ENCODE measurements around the gene FMN1.

Gene FMN1

GRCh38 chr15:33048255-33048654 is 146.3 kb downstream of the FMN1 start:
- DNase-seq (ENCODE audit: low spot score): no peak

- DNase-seq (ENCODE audit: low spot score): no peak
These were observed 147.4 kb downstream of the FMN1 start for GRCh38 chr15:33047077-33047476.

- no peak for DNase-seq (ENCODE audit: low spot score)
These were observed 148.2 kb downstream of the FMN1 start for GRCh38 chr15:33046329-33046728.

GRCh38 chr15:33045066-33045810 is 149.3 kb downstream of the FMN1 start:
- DNase-seq (ENCODE audit: low spot score): no peak

- no peak for DNase-seq (ENCODE audit: low spot score)
These were observed 149.9 kb downstream of the FMN1 start for GRCh38 chr15:33044598-33044997.

- no peak for DNase-seq (ENCODE audit: low spot score)
These were observed 150.9 kb downstream of the FMN1 start for GRCh38 chr15:33043636-33044035.

- DNase-seq (ENCODE audit: low spot score): no peak
These were observed 154.0 kb downstream of the FMN1 start for GRCh38 chr15:33040496-33040895.

GRCh38 chr15:33034588-33034987 is 159.9 kb downstream of the FMN1 start:
- no peak for DNase-seq (ENCODE audit: low spot score)

GRCh38 chr15:33032053-33032452 is 162.5 kb downstream of the FMN1 start:
- DNase-seq (ENCODE audit: low spot score): no peak

GRCh38 chr15:33031324-33031821 is 163.1 kb downstream of the FMN1 start:
- peak; percentile 33 for DNase-seq (ENCODE audit: low spot score)

- DNase-seq (ENCODE audit: low spot score): no peak
These were observed 164.2 kb downstream of the FMN1 start for GRCh38 chr15:33030315-33030714.

GRCh38 chr15:33029109-33029652 is 165.3 kb downstream of the FMN1 start:
- DNase-seq (ENCODE audit: low spot score): no peak

- no peak for DNase-seq (ENCODE audit: low spot score)
These were observed 166.0 kb downstream of the FMN1 start for GRCh38 chr15:33028495-33028894.

- no peak for DNase-seq (ENCODE audit: low spot score)
These were observed 167.0 kb downstream of the FMN1 start for GRCh38 chr15:33027306-33028035.

- no peak for DNase-seq (ENCODE audit: low spot score)
These were observed 167.9 kb downstream of the FMN1 start for GRCh38 chr15:33026614-33027013.

GRCh38 chr15:33022629-33023028 is 171.9 kb downstream of the FMN1 start:
- peak; percentile 57 for DNase-seq (ENCODE audit: low spot score)

GRCh38 chr15:33021806-33022389 is 172.6 kb downstream of the FMN1 start:
- peak; percentile 60 for DNase-seq (ENCODE audit: low spot score)

GRCh38 chr15:33019354-33019981 is 175.0 kb downstream of the FMN1 start:
- DNase-seq (ENCODE audit: low spot score): no peak

GRCh38 chr15:33016405-33017024 is 178.0 kb downstream of the FMN1 start:
- no peak for DNase-seq (ENCODE audit: low spot score)

- no peak for DNase-seq (ENCODE audit: low spot score)
These were observed 179.9 kb downstream of the FMN1 start for GRCh38 chr15:33014586-33014985.

- DNase-seq (ENCODE audit: low spot score): peak; percentile 87
These were observed 180.6 kb downstream of the FMN1 start for GRCh38 chr15:33013827-33014445.
